HL-60 (cell line): ENCODE data around the gene IFRD2.

Experiments used
- GABPA ChIP-seq: IDR thresholded peaks from 2 replicates; pipeline ENCODE4 v1.6.1; 2012; ENCODE audit warnings: low read depth
- POLR2AphosphoS5 ChIP-seq: IDR thresholded peaks from 2 replicates; pipeline ENCODE4 v1.6.1; 2012; ENCODE audit warnings: low read depth
- SPI1 ChIP-seq: IDR thresholded peaks from 2 replicates; pipeline ENCODE4 v1.6.1; 2012; ENCODE audit warnings: low read depth, mild to moderate bottlenecking, borderline replicate concordance
- TF ChIP-seq, protein P1 (sequence below): IDR thresholded peaks from one replicate; pipeline ENCODE4 v1.5.1; 2011; ENCODE audit warnings: low read length, control low read depth, inconsistent platforms; ENCODE audit not compliant: insufficient read depth
- TF ChIP-seq, protein P2 (sequence below): IDR thresholded peaks from 2 replicates; pipeline ENCODE4 v1.6.1; 2012; ENCODE audit warnings: low read depth; ENCODE audit not compliant: insufficient replicate concordance

DNA sequence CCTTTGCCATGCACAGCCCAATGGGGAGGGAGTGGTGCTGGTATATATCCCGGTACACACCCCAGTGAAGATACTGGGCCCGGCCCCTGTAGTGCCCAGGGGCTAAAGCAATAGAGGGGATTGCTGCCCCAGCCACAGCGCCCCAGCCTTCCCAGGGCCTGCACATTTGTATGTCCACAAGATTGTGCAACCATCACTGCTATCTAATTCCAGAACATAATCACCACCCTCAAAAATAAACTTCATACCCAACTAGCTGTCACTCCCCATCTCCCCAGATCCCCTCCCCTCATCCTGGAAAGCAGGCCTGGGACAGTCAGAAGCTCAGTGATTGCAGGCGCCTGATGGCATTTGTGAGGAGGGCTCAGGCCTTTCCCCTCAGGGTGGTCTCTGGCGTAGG lies 42.8 kb downstream of the IFRD2 start:
- TF ChIP-seq, protein P1, sequence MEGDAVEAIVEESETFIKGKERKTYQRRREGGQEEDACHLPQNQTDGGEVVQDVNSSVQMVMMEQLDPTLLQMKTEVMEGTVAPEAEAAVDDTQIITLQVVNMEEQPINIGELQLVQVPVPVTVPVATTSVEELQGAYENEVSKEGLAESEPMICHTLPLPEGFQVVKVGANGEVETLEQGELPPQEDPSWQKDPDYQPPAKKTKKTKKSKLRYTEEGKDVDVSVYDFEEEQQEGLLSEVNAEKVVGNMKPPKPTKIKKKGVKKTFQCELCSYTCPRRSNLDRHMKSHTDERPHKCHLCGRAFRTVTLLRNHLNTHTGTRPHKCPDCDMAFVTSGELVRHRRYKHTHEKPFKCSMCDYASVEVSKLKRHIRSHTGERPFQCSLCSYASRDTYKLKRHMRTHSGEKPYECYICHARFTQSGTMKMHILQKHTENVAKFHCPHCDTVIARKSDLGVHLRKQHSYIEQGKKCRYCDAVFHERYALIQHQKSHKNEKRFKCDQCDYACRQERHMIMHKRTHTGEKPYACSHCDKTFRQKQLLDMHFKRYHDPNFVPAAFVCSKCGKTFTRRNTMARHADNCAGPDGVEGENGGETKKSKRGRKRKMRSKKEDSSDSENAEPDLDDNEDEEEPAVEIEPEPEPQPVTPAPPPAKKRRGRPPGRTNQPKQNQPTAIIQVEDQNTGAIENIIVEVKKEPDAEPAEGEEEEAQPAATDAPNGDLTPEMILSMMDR: no peak
- TF ChIP-seq, protein P2, sequence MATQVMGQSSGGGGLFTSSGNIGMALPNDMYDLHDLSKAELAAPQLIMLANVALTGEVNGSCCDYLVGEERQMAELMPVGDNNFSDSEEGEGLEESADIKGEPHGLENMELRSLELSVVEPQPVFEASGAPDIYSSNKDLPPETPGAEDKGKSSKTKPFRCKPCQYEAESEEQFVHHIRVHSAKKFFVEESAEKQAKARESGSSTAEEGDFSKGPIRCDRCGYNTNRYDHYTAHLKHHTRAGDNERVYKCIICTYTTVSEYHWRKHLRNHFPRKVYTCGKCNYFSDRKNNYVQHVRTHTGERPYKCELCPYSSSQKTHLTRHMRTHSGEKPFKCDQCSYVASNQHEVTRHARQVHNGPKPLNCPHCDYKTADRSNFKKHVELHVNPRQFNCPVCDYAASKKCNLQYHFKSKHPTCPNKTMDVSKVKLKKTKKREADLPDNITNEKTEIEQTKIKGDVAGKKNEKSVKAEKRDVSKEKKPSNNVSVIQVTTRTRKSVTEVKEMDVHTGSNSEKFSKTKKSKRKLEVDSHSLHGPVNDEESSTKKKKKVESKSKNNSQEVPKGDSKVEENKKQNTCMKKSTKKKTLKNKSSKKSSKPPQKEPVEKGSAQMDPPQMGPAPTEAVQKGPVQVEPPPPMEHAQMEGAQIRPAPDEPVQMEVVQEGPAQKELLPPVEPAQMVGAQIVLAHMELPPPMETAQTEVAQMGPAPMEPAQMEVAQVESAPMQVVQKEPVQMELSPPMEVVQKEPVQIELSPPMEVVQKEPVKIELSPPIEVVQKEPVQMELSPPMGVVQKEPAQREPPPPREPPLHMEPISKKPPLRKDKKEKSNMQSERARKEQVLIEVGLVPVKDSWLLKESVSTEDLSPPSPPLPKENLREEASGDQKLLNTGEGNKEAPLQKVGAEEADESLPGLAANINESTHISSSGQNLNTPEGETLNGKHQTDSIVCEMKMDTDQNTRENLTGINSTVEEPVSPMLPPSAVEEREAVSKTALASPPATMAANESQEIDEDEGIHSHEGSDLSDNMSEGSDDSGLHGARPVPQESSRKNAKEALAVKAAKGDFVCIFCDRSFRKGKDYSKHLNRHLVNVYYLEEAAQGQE: no peak
- no peak for TF ChIP-seq POLR2AphosphoS5
- TF ChIP-seq GABPA: no peak
- no peak for TF ChIP-seq SPI1
